HepG2 (cell line): Measurements from ENCODE around the gene SMARCD1. TPM values are rescaled to one million over a fixed set of nuclear protein-coding genes. Genes with fewer than 3 reads are reported as not detected.
A peak's percentile ranks its signal among the peaks of the same experiment; 100 is the strongest.

Experiments used
- BORCS8-MEF2B ChIP-seq: sonication (generic); formaldehyde crosslinking; IDR thresholded peaks from 2 replicates; pipeline ENCODE4 v1.8.0; 2022; ENCODE audit warnings: mild to moderate bottlenecking, missing genetic modification reagents
- CC2D1A ChIP-seq: sonication (generic); formaldehyde crosslinking; IDR thresholded peaks from 2 replicates; pipeline ENCODE4 v1.8.1; 2023; ENCODE audit warnings: mild to moderate bottlenecking, missing genetic modification reagents
- CREB1 ChIP-seq, 2 experiments: fragments of 450-650 bp in 1 of 2; IDR thresholded peaks; 2 replicates each; pipeline ENCODE4 v1.6.1; 2016 to 2017; ENCODE audit warnings: control low read depth in 1 of 2, mild to moderate bottlenecking in 1 of 2, missing compliant biosample characterization in 1 of 2, missing genetic modification characterization in 1 of 2
- GATAD2A ChIP-seq: IDR thresholded peaks from 2 replicates; pipeline ENCODE4 v1.6.1; 2016
- GTF3A ChIP-seq: sonication (generic); formaldehyde crosslinking; conservative IDR thresholded peaks from 2 replicates; pipeline ENCODE4 v1.4.0; 2020; ENCODE audit warnings: mild to moderate bottlenecking, missing genetic modification reagents
- HNRNPLL ChIP-seq: fragments of 200-400 bp; formaldehyde crosslinking; IDR thresholded peaks from 2 replicates; pipeline ENCODE4 v1.6.1; 2017; ENCODE audit warnings: mild to moderate bottlenecking, low read depth, low read length; ENCODE audit not compliant: poor library complexity, severe bottlenecking
- KDM6A ChIP-seq: IDR thresholded peaks from 2 replicates; pipeline ENCODE4 v1.6.1; 2016; ENCODE audit warnings: low read depth
- MED1 ChIP-seq: sonication (generic); formaldehyde crosslinking; IDR thresholded peaks from 2 replicates; pipeline ENCODE4 v1.4.0; 2020; ENCODE audit warnings: missing genetic modification reagents
- POLR2AphosphoS5 ChIP-seq: IDR thresholded peaks from 2 replicates; pipeline ENCODE4 v1.6.1; 2012; ENCODE audit warnings: low read depth, low read length
- RARG ChIP-seq: sonication (generic); formaldehyde crosslinking; IDR thresholded peaks from 2 replicates; pipeline ENCODE4 v1.4.0; 2020; ENCODE audit warnings: low read depth, mild to moderate bottlenecking, missing genetic modification reagents
- RORA ChIP-seq: sonication (generic); formaldehyde crosslinking; IDR thresholded peaks from 2 replicates; pipeline ENCODE4 v1.5.0; 2020; ENCODE audit warnings: mild to moderate bottlenecking, missing genetic modification reagents, moderate library complexity
- ZNF546 ChIP-seq: sonication (generic); formaldehyde crosslinking; conservative IDR thresholded peaks from 2 replicates; pipeline ENCODE4 v1.8.1; 2023; ENCODE audit warnings: mild to moderate bottlenecking, missing genetic modification reagents
- ZNF589 ChIP-seq: sonication (generic); formaldehyde crosslinking; conservative IDR thresholded peaks from 2 replicates; pipeline ENCODE4 v1.8.0; 2022; ENCODE audit warnings: mild to moderate bottlenecking, moderate library complexity, missing genetic modification reagents
- ZNF790 ChIP-seq: sonication (generic); formaldehyde crosslinking; IDR thresholded peaks from 2 replicates; pipeline ENCODE4 v1.8.0; 2022; ENCODE audit warnings: missing genetic modification reagents, mild to moderate bottlenecking, borderline replicate concordance
- polyA plus RNA-seq, 8 experiments: library from polyadenylated mRNA; depleted of rRNA in 3 of 8; stranded (reverse) in 7 of 8; unstranded in 1 of 8; fragments of >200 nt; fragmentation: Illumina TruSeq in 4 of 8; extraction: Trizol in 4 of 8; gene quantifications; 2 replicates each; pipeline versions ENCODE4 v1.2.1 to v1.2.3, GENCODE V29; 2011 to 2016; ENCODE audit warnings: low read depth in 4 of 8, missing spikeins in 1 of 8, mixed read lengths in 1 of 8; ENCODE audit not compliant: insufficient read depth in 1 of 8
- total RNA-seq, 5 experiments: library from RNA; depleted of rRNA; stranded (reverse); fragments of >200 nt; fragmentation: Illumina TruSeq; extraction: Trizol; gene quantifications; 2 replicates each; pipeline ENCODE4 v1.2.3, GENCODE V29; 2016; ENCODE audit warnings: low read depth in 1 of 5
- TF ChIP-seq, protein P1 (sequence below): sonication (generic); formaldehyde crosslinking; IDR thresholded peaks from 2 replicates; pipeline ENCODE4 v1.8.0; 2022; ENCODE audit warnings: mild to moderate bottlenecking, missing genetic modification reagents; ENCODE audit not compliant: insufficient replicate concordance
- TF ChIP-seq, protein P2 (sequence below): sonication (generic); formaldehyde crosslinking; conservative IDR thresholded peaks from 2 replicates; pipeline ENCODE4 v1.4.0; 2020; ENCODE audit warnings: missing genetic modification reagents
- TF ChIP-seq, protein P3 (sequence below): sonication (generic); formaldehyde crosslinking; IDR thresholded peaks from 2 replicates; pipeline ENCODE4 v1.5.0; 2020; ENCODE audit warnings: missing genetic modification reagents
- TF ChIP-seq, protein P4 (sequence below): sonication (generic); formaldehyde crosslinking; IDR thresholded peaks from 2 replicates; pipeline ENCODE4 v1.4.0; 2020; ENCODE audit warnings: low read depth, missing genetic modification reagents
- TF ChIP-seq, protein P5 (sequence below): sonication (generic); formaldehyde crosslinking; IDR thresholded peaks from 2 replicates; pipeline ENCODE4 v1.4.0; 2020; ENCODE audit warnings: missing genetic modification reagents
- TF ChIP-seq, protein P6 (sequence below): IDR thresholded peaks from 2 replicates; pipeline ENCODE4 v1.6.1; 2016; ENCODE audit warnings: missing compliant biosample characterization, missing genetic modification reagents, borderline replicate concordance

SMARCD1 gene
- total and polyA plus RNA-seq, 2 of the 13 experiments (the other 11 are each of a cell fraction or from before 2014, with no cell fraction given): 51.7 to 54.6 TPM

DNA sequence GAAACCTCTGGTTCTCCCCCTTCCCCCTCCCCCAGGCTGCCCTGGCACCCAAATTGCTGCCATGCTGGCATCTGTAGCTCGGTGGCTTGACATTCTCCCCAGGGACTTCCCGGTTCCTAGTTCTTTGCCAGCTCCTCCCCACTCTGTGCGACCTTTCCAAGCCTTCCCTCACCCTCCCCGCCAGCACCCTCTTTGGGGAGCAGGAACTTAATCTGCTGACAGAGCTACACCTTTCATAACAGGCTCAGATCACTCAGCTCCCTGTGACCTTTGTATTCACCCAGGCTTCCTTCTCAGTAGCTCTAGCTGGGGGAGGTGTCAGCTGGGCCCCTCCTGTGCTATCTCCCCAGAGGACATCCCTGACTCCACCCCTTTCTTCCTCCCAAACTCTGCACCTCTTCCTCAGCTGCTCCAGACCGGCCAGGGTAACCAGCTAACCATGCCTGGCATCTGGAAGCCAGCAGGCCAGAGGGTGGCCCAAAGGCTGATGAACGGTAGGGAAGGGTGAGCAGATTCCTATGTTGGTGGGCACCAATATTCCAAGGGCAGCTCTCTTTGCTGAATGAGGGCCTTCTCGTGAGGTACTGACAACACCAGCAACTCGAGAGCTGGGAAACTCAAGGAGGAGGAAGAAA lies 25.1 kb downstream of the SMARCD1 start (continued):
- no peak for TF ChIP-seq ZNF790 (CRISPR knock-in tag)
- peak; percentile 70; the same call in 1 of the 2 replicates for TF ChIP-seq KDM6A (CRISPR knock-in tag)
- no peak for TF ChIP-seq HNRNPLL
- TF ChIP-seq GATAD2A: peak; percentile 72; the same call in 1 of the 2 replicates
- TF ChIP-seq MED1: peak; percentile 40; the same call in 1 of the 2 replicates
- TF ChIP-seq, protein P1, sequence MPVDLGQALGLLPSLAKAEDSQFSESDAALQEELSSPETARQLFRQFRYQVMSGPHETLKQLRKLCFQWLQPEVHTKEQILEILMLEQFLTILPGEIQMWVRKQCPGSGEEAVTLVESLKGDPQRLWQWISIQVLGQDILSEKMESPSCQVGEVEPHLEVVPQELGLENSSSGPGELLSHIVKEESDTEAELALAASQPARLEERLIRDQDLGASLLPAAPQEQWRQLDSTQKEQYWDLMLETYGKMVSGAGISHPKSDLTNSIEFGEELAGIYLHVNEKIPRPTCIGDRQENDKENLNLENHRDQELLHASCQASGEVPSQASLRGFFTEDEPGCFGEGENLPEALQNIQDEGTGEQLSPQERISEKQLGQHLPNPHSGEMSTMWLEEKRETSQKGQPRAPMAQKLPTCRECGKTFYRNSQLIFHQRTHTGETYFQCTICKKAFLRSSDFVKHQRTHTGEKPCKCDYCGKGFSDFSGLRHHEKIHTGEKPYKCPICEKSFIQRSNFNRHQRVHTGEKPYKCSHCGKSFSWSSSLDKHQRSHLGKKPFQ (CRISPR knock-in tag): no peak
- no peak for TF ChIP-seq CREB1 (IDR thresholded peaks at IDR 0.05)
- peak; percentile 48; the same call in 1 of the 2 replicates for TF ChIP-seq CREB1 (CRISPR knock-in tag; IDR thresholded peaks at IDR 0.05)
- TF ChIP-seq ZNF546 (CRISPR knock-in tag): 0 out of 2 replicates have a peak, but pooled peaks have one; percentile 12
- no peak for TF ChIP-seq CC2D1A (CRISPR knock-in tag)
- TF ChIP-seq GTF3A: no peak
- TF ChIP-seq, protein P2, sequence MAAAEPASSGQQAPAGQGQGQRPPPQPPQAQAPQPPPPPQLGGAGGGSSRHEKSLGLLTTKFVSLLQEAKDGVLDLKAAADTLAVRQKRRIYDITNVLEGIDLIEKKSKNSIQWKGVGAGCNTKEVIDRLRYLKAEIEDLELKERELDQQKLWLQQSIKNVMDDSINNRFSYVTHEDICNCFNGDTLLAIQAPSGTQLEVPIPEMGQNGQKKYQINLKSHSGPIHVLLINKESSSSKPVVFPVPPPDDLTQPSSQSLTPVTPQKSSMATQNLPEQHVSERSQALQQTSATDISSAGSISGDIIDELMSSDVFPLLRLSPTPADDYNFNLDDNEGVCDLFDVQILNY (CRISPR knock-in tag): no peak
- TF ChIP-seq RORA (CRISPR knock-in tag): no peak
- peak; percentile 50 for TF ChIP-seq POLR2AphosphoS5
- TF ChIP-seq, protein P3, sequence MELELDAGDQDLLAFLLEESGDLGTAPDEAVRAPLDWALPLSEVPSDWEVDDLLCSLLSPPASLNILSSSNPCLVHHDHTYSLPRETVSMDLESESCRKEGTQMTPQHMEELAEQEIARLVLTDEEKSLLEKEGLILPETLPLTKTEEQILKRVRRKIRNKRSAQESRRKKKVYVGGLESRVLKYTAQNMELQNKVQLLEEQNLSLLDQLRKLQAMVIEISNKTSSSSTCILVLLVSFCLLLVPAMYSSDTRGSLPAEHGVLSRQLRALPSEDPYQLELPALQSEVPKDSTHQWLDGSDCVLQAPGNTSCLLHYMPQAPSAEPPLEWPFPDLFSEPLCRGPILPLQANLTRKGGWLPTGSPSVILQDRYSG (CRISPR knock-in tag): no peak
- TF ChIP-seq, protein P4, sequence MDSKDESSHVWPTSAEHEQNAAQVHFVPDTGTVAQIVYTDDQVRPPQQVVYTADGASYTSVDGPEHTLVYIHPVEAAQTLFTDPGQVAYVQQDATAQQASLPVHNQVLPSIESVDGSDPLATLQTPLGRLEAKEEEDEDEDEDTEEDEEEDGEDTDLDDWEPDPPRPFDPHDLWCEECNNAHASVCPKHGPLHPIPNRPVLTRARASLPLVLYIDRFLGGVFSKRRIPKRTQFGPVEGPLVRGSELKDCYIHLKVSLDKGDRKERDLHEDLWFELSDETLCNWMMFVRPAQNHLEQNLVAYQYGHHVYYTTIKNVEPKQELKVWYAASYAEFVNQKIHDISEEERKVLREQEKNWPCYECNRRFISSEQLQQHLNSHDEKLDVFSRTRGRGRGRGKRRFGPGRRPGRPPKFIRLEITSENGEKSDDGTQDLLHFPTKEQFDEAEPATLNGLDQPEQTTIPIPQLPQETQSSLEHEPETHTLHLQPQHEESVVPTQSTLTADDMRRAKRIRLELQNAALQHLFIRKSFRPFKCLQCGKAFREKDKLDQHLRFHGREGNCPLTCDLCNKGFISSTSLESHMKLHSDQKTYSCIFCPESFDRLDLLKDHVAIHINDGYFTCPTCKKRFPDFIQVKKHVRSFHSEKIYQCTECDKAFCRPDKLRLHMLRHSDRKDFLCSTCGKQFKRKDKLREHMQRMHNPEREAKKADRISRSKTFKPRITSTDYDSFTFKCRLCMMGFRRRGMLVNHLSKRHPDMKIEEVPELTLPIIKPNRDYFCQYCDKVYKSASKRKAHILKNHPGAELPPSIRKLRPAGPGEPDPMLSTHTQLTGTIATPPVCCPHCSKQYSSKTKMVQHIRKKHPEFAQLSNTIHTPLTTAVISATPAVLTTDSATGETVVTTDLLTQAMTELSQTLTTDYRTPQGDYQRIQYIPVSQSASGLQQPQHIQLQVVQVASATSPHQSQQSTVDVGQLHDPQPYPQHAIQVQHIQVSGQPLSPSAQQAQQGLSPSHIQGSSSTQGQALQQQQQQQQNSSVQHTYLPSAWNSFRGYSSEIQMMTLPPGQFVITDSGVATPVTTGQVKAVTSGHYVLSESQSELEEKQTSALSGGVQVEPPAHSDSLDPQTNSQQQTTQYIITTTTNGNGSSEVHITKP (CRISPR knock-in tag): no peak
- no peak; the same call in 1 of the 2 replicates for TF ChIP-seq ZNF589 (CRISPR knock-in tag)
- TF ChIP-seq RARG: no peak
- TF ChIP-seq, protein P5, sequence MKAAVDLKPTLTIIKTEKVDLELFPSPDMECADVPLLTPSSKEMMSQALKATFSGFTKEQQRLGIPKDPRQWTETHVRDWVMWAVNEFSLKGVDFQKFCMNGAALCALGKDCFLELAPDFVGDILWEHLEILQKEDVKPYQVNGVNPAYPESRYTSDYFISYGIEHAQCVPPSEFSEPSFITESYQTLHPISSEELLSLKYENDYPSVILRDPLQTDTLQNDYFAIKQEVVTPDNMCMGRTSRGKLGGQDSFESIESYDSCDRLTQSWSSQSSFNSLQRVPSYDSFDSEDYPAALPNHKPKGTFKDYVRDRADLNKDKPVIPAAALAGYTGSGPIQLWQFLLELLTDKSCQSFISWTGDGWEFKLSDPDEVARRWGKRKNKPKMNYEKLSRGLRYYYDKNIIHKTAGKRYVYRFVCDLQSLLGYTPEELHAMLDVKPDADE: no peak
- no peak for TF ChIP-seq BORCS8-MEF2B (CRISPR knock-in tag)
- TF ChIP-seq, protein P6, sequence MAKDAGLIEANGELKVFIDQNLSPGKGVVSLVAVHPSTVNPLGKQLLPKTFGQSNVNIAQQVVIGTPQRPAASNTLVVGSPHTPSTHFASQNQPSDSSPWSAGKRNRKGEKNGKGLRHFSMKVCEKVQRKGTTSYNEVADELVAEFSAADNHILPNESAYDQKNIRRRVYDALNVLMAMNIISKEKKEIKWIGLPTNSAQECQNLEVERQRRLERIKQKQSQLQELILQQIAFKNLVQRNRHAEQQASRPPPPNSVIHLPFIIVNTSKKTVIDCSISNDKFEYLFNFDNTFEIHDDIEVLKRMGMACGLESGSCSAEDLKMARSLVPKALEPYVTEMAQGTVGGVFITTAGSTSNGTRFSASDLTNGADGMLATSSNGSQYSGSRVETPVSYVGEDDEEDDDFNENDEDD (CRISPR knock-in tag): no peak; the same call in 1 of the 2 replicates
